Type B pancreatic cell (in vitro differentiated cells): Measurements from ENCODE around the gene DTNA. TPM values are rescaled to one million over a fixed set of nuclear protein-coding genes. Genes with fewer than 3 reads are reported as not detected.

Experiments used
- DNase-seq: peaks from one replicate; pipeline ENCODE4 v3.0.0; 2021; ENCODE audit warnings: mixed read lengths; ENCODE audit not compliant: unreplicated experiment; ENCODE audit errors: extremely low spot score
- H3K27ac Mint-ChIP-seq: 2 replicates; pipeline ENCODE4 v1.8.0; 2021; ENCODE audit warnings: mild to moderate bottlenecking, mixed read lengths
- H3K27me3 Mint-ChIP-seq: 2 replicates; pipeline ENCODE4 v1.8.0; 2021; ENCODE audit warnings: mixed read lengths
- H3K36me3 Mint-ChIP-seq: 2 replicates; pipeline ENCODE4 v1.8.0; 2021; ENCODE audit warnings: mixed read lengths
- H3K4me1 Mint-ChIP-seq: one replicate; pipeline ENCODE4 v1.8.0; 2021; ENCODE audit warnings: mixed read lengths; ENCODE audit not compliant: unreplicated experiment
- H3K4me3 Mint-ChIP-seq: 2 replicates; pipeline ENCODE4 v1.8.0; 2021; ENCODE audit warnings: mild to moderate bottlenecking, mixed read lengths
- H3K9me3 Mint-ChIP-seq: 2 replicates; pipeline ENCODE4 v1.8.0; 2021; ENCODE audit warnings: mixed read lengths
- total RNA-seq: library from RNA; stranded (reverse); gene quantifications from 2 replicates; pipeline ENCODE4 v1.2.1, GENCODE V29; 2021; ENCODE audit warnings: low replicate concordance
- TF ChIP-seq, protein P1 (sequence below): fragments of 200-600 bp; sonication (generic); conservative IDR thresholded peaks from 2 replicates; pipeline ENCODE4 v1.5.0; 2021; ENCODE audit warnings: antibody characterized with exemption, mild to moderate bottlenecking

The DTNA gene
- total RNA-seq, 1 donor from 2014 or later: 23.6 TPM

DNA sequence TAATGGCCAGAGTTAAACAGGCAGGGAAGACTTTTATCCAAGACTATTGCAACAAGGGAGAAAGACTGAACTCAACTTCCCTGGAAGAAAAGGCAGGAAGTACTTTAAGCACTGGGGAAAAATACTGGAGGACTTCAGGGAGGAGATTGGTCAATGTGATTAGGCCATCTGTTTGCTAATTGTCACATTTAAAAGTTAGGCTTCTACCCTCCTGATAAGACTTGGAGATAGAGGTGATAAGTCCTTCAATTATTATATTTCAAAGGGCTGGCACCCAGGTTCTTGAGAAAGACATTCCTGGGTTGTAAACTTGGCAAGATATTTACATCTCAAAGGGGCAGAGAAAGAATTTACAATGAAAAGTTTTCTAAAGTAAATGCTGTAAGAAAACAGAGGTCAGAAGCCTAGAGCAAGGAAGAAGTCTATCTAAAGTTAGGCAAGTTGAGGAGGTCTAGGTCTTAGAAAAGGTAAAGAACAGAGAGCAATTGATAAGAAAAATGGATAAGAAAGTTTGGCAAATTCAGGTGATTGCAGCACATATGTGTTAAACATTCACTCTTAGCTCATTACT, 48.4 kb downstream of the DTNA start:
- Mint-ChIP-seq H3K36me3 (no peaks in the 10 kb centered on the region), H3K4me3 (no peak overlapping the region), H3K4me1 (no peaks in the 10 kb centered on the region), H3K27ac (no peak overlapping the region), H3K9me3 (no peaks in the 10 kb centered on the region), H3K27me3 (no peaks in the 10 kb centered on the region)
- TF ChIP-seq, protein P1, sequence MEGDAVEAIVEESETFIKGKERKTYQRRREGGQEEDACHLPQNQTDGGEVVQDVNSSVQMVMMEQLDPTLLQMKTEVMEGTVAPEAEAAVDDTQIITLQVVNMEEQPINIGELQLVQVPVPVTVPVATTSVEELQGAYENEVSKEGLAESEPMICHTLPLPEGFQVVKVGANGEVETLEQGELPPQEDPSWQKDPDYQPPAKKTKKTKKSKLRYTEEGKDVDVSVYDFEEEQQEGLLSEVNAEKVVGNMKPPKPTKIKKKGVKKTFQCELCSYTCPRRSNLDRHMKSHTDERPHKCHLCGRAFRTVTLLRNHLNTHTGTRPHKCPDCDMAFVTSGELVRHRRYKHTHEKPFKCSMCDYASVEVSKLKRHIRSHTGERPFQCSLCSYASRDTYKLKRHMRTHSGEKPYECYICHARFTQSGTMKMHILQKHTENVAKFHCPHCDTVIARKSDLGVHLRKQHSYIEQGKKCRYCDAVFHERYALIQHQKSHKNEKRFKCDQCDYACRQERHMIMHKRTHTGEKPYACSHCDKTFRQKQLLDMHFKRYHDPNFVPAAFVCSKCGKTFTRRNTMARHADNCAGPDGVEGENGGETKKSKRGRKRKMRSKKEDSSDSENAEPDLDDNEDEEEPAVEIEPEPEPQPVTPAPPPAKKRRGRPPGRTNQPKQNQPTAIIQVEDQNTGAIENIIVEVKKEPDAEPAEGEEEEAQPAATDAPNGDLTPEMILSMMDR: no peak
- no peak for DNase-seq

DNA sequence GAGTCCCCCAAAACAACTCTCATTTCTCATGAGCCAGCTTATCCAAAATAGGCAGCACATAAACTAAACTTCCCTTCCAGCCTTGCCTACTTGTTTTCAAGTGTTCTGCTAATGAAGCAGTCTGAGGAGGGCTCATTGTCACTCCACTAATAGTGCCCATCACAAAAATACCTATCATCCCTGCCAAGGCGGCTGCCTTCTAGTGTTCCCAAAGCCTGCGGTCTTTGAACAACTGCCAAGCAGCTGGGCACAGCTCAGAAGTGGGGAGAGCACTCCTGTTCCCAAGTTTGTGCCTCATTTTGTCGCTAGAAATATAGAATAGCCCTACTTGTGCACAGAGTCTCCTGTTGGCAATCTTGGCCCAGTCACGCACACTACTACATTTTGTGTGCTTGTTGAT, 50.3 kb downstream of the DTNA start:
- TF ChIP-seq, protein P1: no peak
- DNase-seq: no peak
- H3K4me1 Mint-ChIP-seq: no peaks in the 10 kb centered on the region
- no peak overlapping the region for H3K4me3 Mint-ChIP-seq
- no peaks in the 10 kb centered on the region for H3K27me3 Mint-ChIP-seq
- H3K27ac Mint-ChIP-seq: no peak overlapping the region
- H3K36me3 Mint-ChIP-seq: no peaks in the 10 kb centered on the region
- no peaks in the 10 kb centered on the region for H3K9me3 Mint-ChIP-seq

DNA sequence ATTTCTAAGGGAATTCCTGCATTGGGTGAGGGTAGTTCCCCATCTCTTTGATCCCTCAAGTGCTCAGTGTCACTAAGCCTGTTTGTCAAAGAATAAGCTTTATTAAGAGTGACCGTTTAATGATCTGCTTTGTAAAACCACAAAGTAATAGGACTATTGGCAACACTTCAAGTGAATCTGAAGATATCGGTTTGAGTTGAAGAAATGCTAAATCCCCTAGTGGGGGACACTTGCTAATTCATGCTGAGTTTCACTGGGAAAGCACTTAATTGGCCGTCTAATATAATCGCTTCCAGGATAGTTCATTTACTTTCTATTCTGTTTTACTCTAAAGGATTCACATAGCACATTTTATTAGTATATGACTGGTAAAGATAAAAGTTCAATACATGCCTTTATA, 54.4 kb downstream of the DTNA start:
- no peaks in the 10 kb centered on the region for H3K4me1 Mint-ChIP-seq
- TF ChIP-seq, protein P1: peak; percentile 60
- H3K27ac Mint-ChIP-seq: no peak overlapping the region
- no peak for DNase-seq
- H3K4me3 Mint-ChIP-seq: no peak overlapping the region
- H3K9me3 Mint-ChIP-seq: no peaks in the 10 kb centered on the region
- H3K36me3 Mint-ChIP-seq: no peaks in the 10 kb centered on the region
- H3K27me3 Mint-ChIP-seq: no peaks in the 10 kb centered on the region

DNA sequence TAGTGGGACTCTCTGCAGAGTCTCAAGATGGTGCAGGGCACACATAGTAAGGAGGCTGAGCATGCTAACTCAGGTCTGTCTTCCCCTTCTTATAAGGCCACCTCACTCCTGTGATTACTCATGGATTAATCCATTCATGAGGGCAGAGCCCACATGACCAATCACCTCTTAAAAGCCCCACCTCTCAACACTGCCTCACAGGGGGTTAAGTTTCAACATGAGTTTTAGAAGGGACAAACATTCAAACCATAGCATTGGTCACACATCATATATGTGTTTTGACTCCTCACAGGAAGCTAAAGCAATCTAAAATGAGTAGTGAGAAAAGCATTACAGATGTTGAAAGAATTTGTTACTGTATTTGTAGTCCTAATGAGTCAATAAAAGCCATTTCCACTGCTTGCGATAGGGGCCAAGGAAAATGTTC, 57.5 kb downstream of the DTNA start:
- Mint-ChIP-seq H3K4me3 (no peak overlapping the region), H3K36me3 (no peaks in the 10 kb centered on the region), H3K27me3 (no peaks in the 10 kb centered on the region), H3K4me1 (no peaks in the 10 kb centered on the region), H3K27ac (no peak overlapping the region), H3K9me3 (no peaks in the 10 kb centered on the region)
- TF ChIP-seq, protein P1: no peak
- no peak for DNase-seq

DNA sequence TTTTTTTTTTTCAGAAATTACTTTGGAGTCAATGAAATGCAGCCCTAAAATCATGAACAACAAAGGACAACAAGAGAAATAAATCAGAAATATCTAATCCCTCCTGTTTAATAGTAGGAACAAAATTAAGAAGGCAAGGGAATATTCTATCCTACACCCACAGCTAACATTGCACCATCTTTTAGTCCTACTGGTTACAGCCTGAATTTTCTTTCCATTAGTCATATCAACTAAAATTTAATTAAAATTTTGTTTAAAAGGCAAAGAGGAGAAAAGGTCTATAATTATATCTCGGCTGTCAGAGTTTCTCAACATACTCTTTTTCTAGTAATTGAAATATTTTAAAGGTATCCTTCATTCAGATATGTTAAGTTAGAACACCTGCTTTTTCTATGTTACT, 61.9 kb downstream of the DTNA start:
- Mint-ChIP-seq H3K36me3 (no peaks in the 10 kb centered on the region), H3K4me1 (peaks cover 3% of the 10 kb centered on the region), H3K27ac (no peak overlapping the region), H3K9me3 (no peaks in the 10 kb centered on the region), H3K4me3 (no peak overlapping the region), H3K27me3 (no peaks in the 10 kb centered on the region)
- no peak for DNase-seq
- TF ChIP-seq, protein P1: no peak

DNA sequence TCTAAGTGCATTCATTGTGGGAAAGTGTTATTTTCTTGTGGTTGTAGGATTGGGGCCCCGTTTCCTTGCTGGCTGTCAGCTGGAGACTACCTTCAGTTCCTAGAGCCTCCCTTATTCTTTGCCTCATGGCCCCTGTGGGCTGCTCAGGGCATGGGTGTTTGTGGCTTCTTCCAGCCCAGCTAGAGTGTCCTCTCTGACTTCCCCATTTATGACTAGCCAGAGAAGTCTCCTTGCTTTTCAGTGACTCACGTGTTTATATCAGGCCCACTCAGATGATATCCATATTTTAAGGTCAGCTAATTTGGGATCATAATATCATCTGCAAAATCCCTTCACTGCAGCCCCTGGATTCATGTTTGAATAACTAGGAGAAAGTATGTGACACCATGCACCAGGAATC, 62.8 kb downstream of the DTNA start:
- DNase-seq: no peak
- Mint-ChIP-seq H3K4me1 (peaks cover 3% of the 10 kb centered on the region), H3K27me3 (no peaks in the 10 kb centered on the region), H3K9me3 (no peaks in the 10 kb centered on the region), H3K27ac (no peak overlapping the region), H3K4me3 (no peak overlapping the region), H3K36me3 (no peaks in the 10 kb centered on the region)
- TF ChIP-seq, protein P1: no peak
